Left lung (tissue), 10 donors: ENCODE measurements around the gene PRSS16. TPM values are rescaled to one million over a fixed set of nuclear protein-coding genes. Genes with fewer than 3 reads are reported as not detected.
"Not testable (repeated sequence)": the region's sequence is repeated elsewhere in the genome, so short reads cannot be mapped to it uniquely, and the experiment has no call there.

ENCODE experiments used
- ATAC-seq: fragments of 200-7000 bp; cut with Tn5 transposase; one replicate; pipeline ENCODE4 v1.9.1; 2020; ENCODE audit warnings: moderate library complexity
- DNase-seq, 4 donors: peaks; one replicate each; pipeline ENCODE4 v3.0.0-alpha.2; 2013 to 2020
- H3K27ac ChIP-seq, 2 donors: fragments of 200-600 bp; sonication (generic) in 1 of 2; one replicate each; pipeline versions ENCODE4 v1.5.0 to v1.8.0; 2020 to 2021
- H3K27me3 ChIP-seq, 2 donors: fragments of 200-600 bp; sonication (generic) in 1 of 2; one replicate each; pipeline versions ENCODE4 v1.5.0 to v1.8.0; 2020 to 2021
- H3K36me3 ChIP-seq, 2 donors: fragments of 200-600 bp; sonication (generic) in 1 of 2; one replicate each; pipeline versions ENCODE4 v1.5.0 to v1.8.0; 2020 to 2021
- H3K4me1 ChIP-seq, 2 donors: fragments of 200-600 bp; one replicate each; pipeline ENCODE4 v1.8.0; 2021
- H3K4me3 ChIP-seq, 2 donors: fragments of 200-600 bp; sonication (generic) in 1 of 2; one replicate each; pipeline versions ENCODE4 v1.5.0 to v1.8.0; 2020 to 2021; ENCODE audit warnings: mild to moderate bottlenecking in 1 of 2
- H3K9me3 ChIP-seq, 2 donors: fragments of 200-600 bp; sonication (generic) in 1 of 2; one replicate each; pipeline versions ENCODE4 v1.5.0 to v1.8.0; 2020 to 2021
- intact Hi-C, 2 donors: fragments of 100-400 bp; cut with DNase I; formaldehyde crosslinking; loops; one replicate each; pipeline versions ENCODE4 v1.11.2 to v1.14.2; 2022
- polyA plus RNA-seq, 6 donors: library from polyadenylated mRNA; unstranded; fragments of 120-200 nt; gene quantifications; one replicate each; pipeline ENCODE4 v1.2.1, GENCODE V29; 2013; ENCODE audit not compliant: insufficient read length in 6 of 6
- total RNA-seq, 2 donors: library from RNA; stranded (reverse); fragmentation: NEBNext Ultra II Directional; extraction: Animal tissue kit (Norgen Biotek cat#: 25700); gene quantifications; one replicate each; pipeline ENCODE4 v1.2.1, GENCODE V29; 2021
- TF ChIP-seq, protein P1 (sequence below), 2 donors: fragments of 200-600 bp; sonication (generic) in 1 of 2; IDR thresholded peaks; one replicate each; pipeline versions ENCODE4 v1.5.0 to v1.8.0; 2021; ENCODE audit warnings: antibody characterized with exemption in 2 of 2
- donor health status: DM: no; HTN: yes; CAD: no.
- donor health status: DM: no; HTN: no; CAD: no.

PRSS16 gene
- total and polyA plus RNA-seq, 8 donors: 3.4 to 18.3 (median 5.2) TPM

DNA sequence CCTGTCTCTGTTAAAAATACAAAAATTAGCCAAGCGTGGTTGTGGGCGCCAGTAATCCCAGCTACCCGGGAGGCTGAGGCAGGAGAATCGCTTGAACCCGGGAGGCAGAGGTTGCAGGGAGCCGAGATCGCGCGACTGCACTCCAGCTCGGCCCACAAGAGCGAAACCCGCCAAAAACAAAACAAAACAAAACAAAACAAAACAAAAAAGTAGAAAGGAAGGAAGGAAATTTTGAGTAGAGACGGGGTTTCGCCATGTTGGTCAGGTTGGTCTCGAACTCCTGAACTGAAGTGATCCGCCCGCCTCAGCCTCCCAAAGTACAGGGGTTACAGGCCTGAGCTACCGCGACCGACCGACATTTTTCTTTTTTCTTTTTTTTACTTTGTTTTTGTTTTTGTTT, 30.6 kb upstream of the PRSS16 start:
- peaks cover 0 to 13% of the 10 kb centered on the region in 2 donors for H3K9me3 ChIP-seq
- intact Hi-C loops: no loop called here
- TF ChIP-seq, protein P1, sequence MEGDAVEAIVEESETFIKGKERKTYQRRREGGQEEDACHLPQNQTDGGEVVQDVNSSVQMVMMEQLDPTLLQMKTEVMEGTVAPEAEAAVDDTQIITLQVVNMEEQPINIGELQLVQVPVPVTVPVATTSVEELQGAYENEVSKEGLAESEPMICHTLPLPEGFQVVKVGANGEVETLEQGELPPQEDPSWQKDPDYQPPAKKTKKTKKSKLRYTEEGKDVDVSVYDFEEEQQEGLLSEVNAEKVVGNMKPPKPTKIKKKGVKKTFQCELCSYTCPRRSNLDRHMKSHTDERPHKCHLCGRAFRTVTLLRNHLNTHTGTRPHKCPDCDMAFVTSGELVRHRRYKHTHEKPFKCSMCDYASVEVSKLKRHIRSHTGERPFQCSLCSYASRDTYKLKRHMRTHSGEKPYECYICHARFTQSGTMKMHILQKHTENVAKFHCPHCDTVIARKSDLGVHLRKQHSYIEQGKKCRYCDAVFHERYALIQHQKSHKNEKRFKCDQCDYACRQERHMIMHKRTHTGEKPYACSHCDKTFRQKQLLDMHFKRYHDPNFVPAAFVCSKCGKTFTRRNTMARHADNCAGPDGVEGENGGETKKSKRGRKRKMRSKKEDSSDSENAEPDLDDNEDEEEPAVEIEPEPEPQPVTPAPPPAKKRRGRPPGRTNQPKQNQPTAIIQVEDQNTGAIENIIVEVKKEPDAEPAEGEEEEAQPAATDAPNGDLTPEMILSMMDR (IDR thresholded peaks at IDR 0.05): no peak
- ATAC-seq (no peak), DNase-seq (no peak)
- H3K4me1 ChIP-seq: no peaks in the 10 kb centered on the region
- H3K27me3 ChIP-seq: peaks cover 12 to 98% of the 10 kb centered on the region in 2 donors
- H3K27ac ChIP-seq: no peak overlapping the region
- no peaks in the 10 kb centered on the region for H3K36me3 ChIP-seq
- H3K4me3 ChIP-seq: no peak overlapping the region

- ATAC-seq, H3K9me3 ChIP-seq, DNase-seq, H3K36me3 ChIP-seq, H3K4me1 ChIP-seq, H3K4me3 ChIP-seq, intact Hi-C loops, H3K27ac ChIP-seq: not testable (repeated sequence)
- H3K27me3 ChIP-seq: peaks cover 6 to 97% of the 10 kb centered on the region in 2 donors
Observed at GRCh38 chr6:27222971-27223370, 24.5 kb upstream of the PRSS16 start.

GRCh38 chr6:27224729-27225128, 22.8 kb upstream of the PRSS16 start:
- H3K27me3 ChIP-seq: peaks cover 10 to 98% of the 10 kb centered on the region in 2 donors
- no peak for ATAC-seq
- DNase-seq: no peak
- no peaks in the 10 kb centered on the region for H3K9me3 ChIP-seq
- H3K4me3 ChIP-seq: no peak overlapping the region
- H3K36me3 ChIP-seq: no peaks in the 10 kb centered on the region
- intact Hi-C loops: no loop called here
- TF ChIP-seq, protein P1 (IDR thresholded peaks at IDR 0.05): no peak
- no peak overlapping the region for H3K27ac ChIP-seq
- H3K4me1 ChIP-seq: no peaks in the 10 kb centered on the region

- Histone ChIP-seq H3K27ac (no peak overlapping the region), H3K27me3 (peaks cover 27 to 97% of the 10 kb centered on the region in 2 donors), H3K4me3 (no peak overlapping the region), H3K4me1 (no peaks in the 10 kb centered on the region), H3K36me3 (no peaks in the 10 kb centered on the region), H3K9me3 (no peaks in the 10 kb centered on the region)
- intact Hi-C loops: no loop called here
- no peak for ATAC-seq
- TF ChIP-seq, protein P1 (IDR thresholded peaks at IDR 0.05): no peak
- DNase-seq: no peak
Observed at GRCh38 chr6:27228963-27229477, 18.5 kb upstream of the PRSS16 start.

GRCh38 chr6:27230758-27231111, 16.8 kb upstream of the PRSS16 start:
- TF ChIP-seq, protein P1 (IDR thresholded peaks at IDR 0.05): no peak
- no peaks in the 10 kb centered on the region for H3K36me3 ChIP-seq
- intact Hi-C loops: no loop called here
- H3K27me3 ChIP-seq: peaks cover 44 to 97% of the 10 kb centered on the region in 2 donors
- H3K9me3 ChIP-seq: no peaks in the 10 kb centered on the region
- no peak for DNase-seq
- ATAC-seq: no peak
- H3K4me1 ChIP-seq: no peaks in the 10 kb centered on the region
- no peak overlapping the region for H3K4me3 ChIP-seq
- H3K27ac ChIP-seq: no peak overlapping the region

DNA sequence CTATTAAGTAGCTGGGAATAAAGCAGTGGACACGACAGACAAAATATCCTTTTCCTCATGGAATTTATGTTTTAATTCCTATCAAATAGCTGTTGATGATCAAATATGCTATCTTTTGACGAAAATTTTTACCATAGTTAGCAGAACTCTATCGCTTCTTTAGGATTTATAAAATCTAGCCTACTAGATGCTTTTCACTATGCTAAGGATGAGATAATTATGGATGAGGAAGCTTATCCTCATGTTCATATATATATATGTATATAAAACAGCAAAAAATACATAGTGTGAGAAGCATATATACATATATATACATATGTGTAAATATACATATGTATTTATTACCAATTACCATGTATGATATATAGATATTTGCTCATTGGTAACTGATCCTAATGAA, 12.9 kb upstream of the PRSS16 start:
- Histone ChIP-seq H3K9me3 (no peaks in the 10 kb centered on the region), H3K27me3 (peaks cover 77 to 98% of the 10 kb centered on the region in 2 donors)
- no peak for ATAC-seq

More for the DNA sequence above, 12.9 kb upstream of the PRSS16 start:
- no peak for DNase-seq
- intact Hi-C loops: no loop called here
- Histone ChIP-seq H3K4me3 (no peak overlapping the region), H3K36me3 (no peaks in the 10 kb centered on the region), H3K27ac (no peak overlapping the region), H3K4me1 (no peaks in the 10 kb centered on the region)
- TF ChIP-seq, protein P1 (IDR thresholded peaks at IDR 0.05): no peak
